ENCODE data around the gene CHP2. TPM values are rescaled to one million over a fixed set of nuclear protein-coding genes. Genes with fewer than 3 reads are reported as not detected.

CHP2 gene
- total RNA-seq, 1 donor from 2014 or later = not detected

GRCh38 chr16:23757116-23757515, 2.3 kb downstream of the CHP2 start:
- intact Hi-C loops (cut with micrococcal nuclease) = no loop called here
- DNase-seq (ENCODE audit: low spot score) = no peak
- H3K27me3 Mint-ChIP-seq (ENCODE audit: insufficient read depth) = peaks cover 50% of the 10 kb centered on the region

GRCh38 chr16:23757937-23758619, 3.3 kb downstream of the CHP2 start:
- Mint-ChIP-seq H3K4me3 (no peak overlapping the region), H3K27me3 (ENCODE audit: insufficient read depth) (peaks cover 46% of the 10 kb centered on the region), H3K9me3 (no peaks in the 10 kb centered on the region), H3K4me1 (ENCODE audit: low read depth) (no peaks in the 10 kb centered on the region), H3K27ac (no peak overlapping the region), H3K36me3 (ENCODE audit: low read depth) (no peaks in the 10 kb centered on the region)
- intact Hi-C loops (cut with micrococcal nuclease) = no loop called here
- no peak for DNase-seq (ENCODE audit: low spot score)

More at GRCh38 chr16:23757116-23757515, 2.3 kb downstream of the CHP2 start:
- Mint-ChIP-seq H3K36me3 (ENCODE audit: low read depth) (no peaks in the 10 kb centered on the region), H3K27ac (no peak overlapping the region), H3K4me1 (ENCODE audit: low read depth) (no peaks in the 10 kb centered on the region), H3K4me3 (no peak overlapping the region), H3K9me3 (no peaks in the 10 kb centered on the region)

GRCh38 chr16:23765933-23766332, 11.1 kb downstream of the CHP2 start:
- Mint-ChIP-seq H3K27ac (no peak overlapping the region), H3K27me3 (ENCODE audit: insufficient read depth) (peaks cover under 1% of the 10 kb centered on the region), H3K9me3 (no peaks in the 10 kb centered on the region), H3K4me3 (no peak overlapping the region), H3K4me1 (ENCODE audit: low read depth) (no peaks in the 10 kb centered on the region), H3K36me3 (ENCODE audit: low read depth) (no peaks in the 10 kb centered on the region)
- intact Hi-C loops (cut with micrococcal nuclease) = no loop called here
- no peak for DNase-seq (ENCODE audit: low spot score)

- H3K4me1 Mint-ChIP-seq (ENCODE audit: low read depth) = no peaks in the 10 kb centered on the region
- no peaks in the 10 kb centered on the region for H3K36me3 Mint-ChIP-seq (ENCODE audit: low read depth)
- intact Hi-C loops (cut with micrococcal nuclease) = no loop called here
- peaks cover 6% of the 10 kb centered on the region for H3K27me3 Mint-ChIP-seq (ENCODE audit: insufficient read depth)
- no peak overlapping the region for H3K4me3 Mint-ChIP-seq
- DNase-seq (ENCODE audit: low spot score) = no peak
- no peaks in the 10 kb centered on the region for H3K9me3 Mint-ChIP-seq
- H3K27ac Mint-ChIP-seq = no peak overlapping the region
Measured at GRCh38 chr16:23768581-23768980, 13.8 kb downstream of the CHP2 start.

GRCh38 chr16:23771027-23771426, 16.2 kb downstream of the CHP2 start:
- no peak for DNase-seq (ENCODE audit: low spot score)
- Mint-ChIP-seq H3K4me1 (ENCODE audit: low read depth) (no peaks in the 10 kb centered on the region), H3K27me3 (ENCODE audit: insufficient read depth) (peaks cover 8% of the 10 kb centered on the region), H3K9me3 (no peaks in the 10 kb centered on the region), H3K4me3 (no peak overlapping the region), H3K27ac (no peak overlapping the region), H3K36me3 (ENCODE audit: low read depth) (no peaks in the 10 kb centered on the region)
- intact Hi-C loops (cut with micrococcal nuclease) = no loop called here

- Mint-ChIP-seq H3K27me3 (ENCODE audit: insufficient read depth) (peaks cover 8% of the 10 kb centered on the region), H3K4me3 (no peak overlapping the region), H3K36me3 (ENCODE audit: low read depth) (no peaks in the 10 kb centered on the region), H3K27ac (no peak overlapping the region), H3K9me3 (no peaks in the 10 kb centered on the region), H3K4me1 (ENCODE audit: low read depth) (no peaks in the 10 kb centered on the region)
- intact Hi-C loops (cut with micrococcal nuclease) = no loop called here
- DNase-seq (ENCODE audit: low spot score) = no peak
Measured at GRCh38 chr16:23771642-23772041, 16.8 kb downstream of the CHP2 start.

- Mint-ChIP-seq H3K4me3 (no peak overlapping the region), H3K4me1 (ENCODE audit: low read depth) (no peaks in the 10 kb centered on the region), H3K9me3 (no peaks in the 10 kb centered on the region), H3K27me3 (ENCODE audit: insufficient read depth) (peaks cover 8% of the 10 kb centered on the region), H3K27ac (no peak overlapping the region), H3K36me3 (ENCODE audit: low read depth) (no peaks in the 10 kb centered on the region)
- DNase-seq (ENCODE audit: low spot score) = no peak
- intact Hi-C loops (cut with micrococcal nuclease) = no loop called here
Measured at GRCh38 chr16:23773339-23773738, 18.5 kb downstream of the CHP2 start.

- Mint-ChIP-seq H3K27ac (no peak overlapping the region), H3K4me1 (ENCODE audit: low read depth) (no peaks in the 10 kb centered on the region), H3K27me3 (ENCODE audit: insufficient read depth) (peaks cover 15% of the 10 kb centered on the region), H3K4me3 (no peak overlapping the region), H3K9me3 (no peaks in the 10 kb centered on the region), H3K36me3 (ENCODE audit: low read depth) (no peaks in the 10 kb centered on the region)
- no peak for DNase-seq (ENCODE audit: low spot score)
- intact Hi-C loops (cut with micrococcal nuclease) = no loop called here
Measured at GRCh38 chr16:23781176-23781575, 26.4 kb downstream of the CHP2 start.

- Mint-ChIP-seq H3K9me3 (no peaks in the 10 kb centered on the region), H3K4me1 (ENCODE audit: low read depth) (no peaks in the 10 kb centered on the region), H3K4me3 (no peak overlapping the region), H3K27ac (no peak overlapping the region), H3K27me3 (ENCODE audit: insufficient read depth) (peaks cover 23% of the 10 kb centered on the region), H3K36me3 (ENCODE audit: low read depth) (no peaks in the 10 kb centered on the region)
- intact Hi-C loops (cut with micrococcal nuclease) = no loop called here
- no peak for DNase-seq (ENCODE audit: low spot score)
Measured at GRCh38 chr16:23784811-23785447, 30.1 kb downstream of the CHP2 start.

GRCh38 chr16:23785842-23786241, 31.0 kb downstream of the CHP2 start:
- no peaks in the 10 kb centered on the region for H3K36me3 Mint-ChIP-seq (ENCODE audit: low read depth)
- H3K4me3 Mint-ChIP-seq = no peak overlapping the region
- H3K4me1 Mint-ChIP-seq (ENCODE audit: low read depth) = no peaks in the 10 kb centered on the region
- no peaks in the 10 kb centered on the region for H3K9me3 Mint-ChIP-seq
- H3K27me3 Mint-ChIP-seq (ENCODE audit: insufficient read depth) = peaks cover 18% of the 10 kb centered on the region
- DNase-seq (ENCODE audit: low spot score) = no peak
- no peak overlapping the region for H3K27ac Mint-ChIP-seq
- intact Hi-C loops (cut with micrococcal nuclease) = no loop called here

GRCh38 chr16:23786964-23787561, 32.2 kb downstream of the CHP2 start:
- no peak overlapping the region for H3K4me3 Mint-ChIP-seq
- H3K27me3 Mint-ChIP-seq (ENCODE audit: insufficient read depth) = peaks cover 16% of the 10 kb centered on the region
- intact Hi-C loops (cut with micrococcal nuclease) = no loop called here
- no peak for DNase-seq (ENCODE audit: low spot score)
- H3K27ac Mint-ChIP-seq = no peak overlapping the region
- H3K9me3 Mint-ChIP-seq = no peaks in the 10 kb centered on the region
- H3K36me3 Mint-ChIP-seq (ENCODE audit: low read depth) = no peaks in the 10 kb centered on the region
- no peaks in the 10 kb centered on the region for H3K4me1 Mint-ChIP-seq (ENCODE audit: low read depth)

GRCh38 chr16:23788685-23789084, 33.9 kb downstream of the CHP2 start:
- Mint-ChIP-seq H3K9me3 (no peaks in the 10 kb centered on the region), H3K4me3 (no peak overlapping the region), H3K27me3 (ENCODE audit: insufficient read depth) (peaks cover 17% of the 10 kb centered on the region), H3K4me1 (ENCODE audit: low read depth) (no peaks in the 10 kb centered on the region), H3K27ac (no peak overlapping the region), H3K36me3 (ENCODE audit: low read depth) (no peaks in the 10 kb centered on the region)
- no peak for DNase-seq (ENCODE audit: low spot score)
- intact Hi-C loops (cut with micrococcal nuclease) = no loop called here

GRCh38 chr16:23795378-23795777, 40.6 kb downstream of the CHP2 start:
- Mint-ChIP-seq H3K9me3 (no peaks in the 10 kb centered on the region), H3K4me3 (no peak overlapping the region), H3K27me3 (ENCODE audit: insufficient read depth) (peaks cover 11% of the 10 kb centered on the region), H3K27ac (no peak overlapping the region), H3K36me3 (ENCODE audit: low read depth) (no peaks in the 10 kb centered on the region), H3K4me1 (ENCODE audit: low read depth) (no peaks in the 10 kb centered on the region)
- no peak for DNase-seq (ENCODE audit: low spot score)
- intact Hi-C loops (cut with micrococcal nuclease) = no loop called here

Measured in activated T-helper 1 cell treated with anti-CD3 and anti-CD28 coated beads, Interleukin-12 subunit alpha, Interleukin-12 subunit beta, Interleukin-2, Interleukin-4 antibody, amounts not matched to agents 30 ng/mL and 10 ng/mL and 1 ng/mL, durations not matched to agents 14 hours and 24 hours and 36 hours (primary cell).